Transverse colon (tissue), 4 donors: ENCODE data around the gene METTL24. TPM values are rescaled to one million over a fixed set of nuclear protein-coding genes. Genes with fewer than 3 reads are reported as not detected.

Source experiments
- DNase-seq: peaks from one replicate; pipeline ENCODE4 v3.0.0-alpha.2; 2019
- H3K27ac ChIP-seq, 4 donors: fragments of 200-600 bp; sonication (generic); 2 replicates each; pipeline ENCODE4 v1.5.1; 2016 to 2018; ENCODE audit warnings: inconsistent platforms in 4 of 4
- H3K27me3 ChIP-seq: fragments of 200-600 bp; sonication (generic); 2 replicates; pipeline ENCODE4 v1.5.1; 2017; ENCODE audit warnings: inconsistent platforms
- H3K36me3 ChIP-seq, 4 donors: fragments of 200-600 bp; sonication (generic); 2 replicates each; pipeline ENCODE4 v1.5.1; 2017 to 2019; ENCODE audit warnings: inconsistent platforms in 4 of 4
- H3K4me1 ChIP-seq, 4 donors: fragments of 200-600 bp; sonication (generic); 2 replicates each; pipeline ENCODE4 v1.5.1; 2017 to 2020; ENCODE audit warnings: inconsistent platforms in 4 of 4
- H3K4me3 ChIP-seq, 4 donors: fragments of 200-600 bp; sonication (generic); 1 replicate in 1 of 4; 2 replicates in 3 of 4; pipeline versions ENCODE4 v1.5.1 to v1.6.1; 2017 to 2019; ENCODE audit warnings: inconsistent platforms in 4 of 4
- H3K9me3 ChIP-seq, 2 donors: fragments of 200-600 bp; sonication (generic); 2 replicates each; pipeline ENCODE4 v1.5.1; 2017 to 2019; ENCODE audit warnings: inconsistent platforms in 2 of 2
- EP300 ChIP-seq: sonication (generic); formaldehyde crosslinking; IDR thresholded peaks from one replicate; pipeline ENCODE4 v1.6.1; 2017; ENCODE audit warnings: antibody characterized with exemption, low read depth
- POLR2A ChIP-seq: fragments of 450-650 bp; IDR thresholded peaks from one replicate; pipeline ENCODE4 v1.6.1; 2016; ENCODE audit warnings: antibody characterized with exemption, mild to moderate bottlenecking, moderate library complexity
- POLR2AphosphoS5 ChIP-seq, 3 donors: sonication (generic); formaldehyde crosslinking; IDR thresholded peaks; one replicate each; pipeline ENCODE4 v1.6.1; 2016; ENCODE audit warnings: antibody characterized with exemption in 3 of 3
- WGBS, 2 donors: methylation state at CpG; one replicate each; pipeline ENCODE4 v1.1.5; 2018; ENCODE audit warnings: low coverage in 1 of 2; 5-methylcytosine and 5-hydroxymethylcytosine counted together
- in situ Hi-C, 4 donors: fragments of 200-750 bp; cut with MboI; loops; one replicate each; pipeline versions ENCODE4 v1.15.0 to v1.15.1; 2017; ENCODE audit warnings: low sequenced_read_pairs in 3 of 4, low pct_ligation_motif_present in 1 of 4, low pct_unique_long_range_greater_than_20kb in 1 of 4
- intact Hi-C: fragments of 100-400 bp; cut with DNase I; formaldehyde crosslinking; loops from one replicate; pipeline ENCODE4 v1.15.1; 2023; ENCODE audit warnings: low total_unique reads
- total RNA-seq, 4 donors: library from RNA; depleted of rRNA; stranded (reverse); fragments of >200 nt; gene quantifications; one replicate each; pipeline ENCODE4 v1.1.0, GENCODE V29; 2016
- TF ChIP-seq, protein P1 (sequence below), 5 experiments: fragments of 200-600 bp in 3 of 5; fragments of 450-650 bp in 2 of 5; sonication (generic) in 3 of 5; IDR thresholded peaks; 1 replicate in 2 of 5; 2 replicates in 3 of 5; pipeline ENCODE4 v1.5.1; 2016 to 2017; ENCODE audit warnings: antibody characterized with exemption in 5 of 5, inconsistent platforms in 3 of 5, mild to moderate bottlenecking in 2 of 5, moderate library complexity in 1 of 5

METTL24 gene
- total RNA-seq, 4 donors from 2014 or later, result 1.4 to 59.9 (median 14.7) TPM

DNA sequence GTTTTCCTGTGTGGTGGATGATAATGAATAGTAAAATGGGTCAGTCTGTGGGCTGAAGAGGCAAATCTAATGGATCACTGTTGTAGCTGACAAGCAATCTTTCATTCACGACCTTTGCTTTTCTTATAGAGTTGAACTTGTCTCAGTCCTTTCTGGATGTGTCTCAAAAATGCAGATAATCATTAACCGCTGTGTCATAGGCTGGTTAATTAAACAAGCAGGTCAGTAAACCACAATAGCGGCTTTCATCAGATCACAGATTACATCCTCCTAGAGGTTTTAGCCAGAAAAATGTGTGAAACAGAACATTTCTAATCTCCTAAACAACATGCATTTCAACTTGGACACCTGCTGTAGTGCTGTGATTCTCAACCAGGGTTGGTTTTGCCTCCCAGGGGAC is 2.5 kb upstream of the METTL24 start:
- in situ Hi-C loops, result no loop called here
- no peaks in the 10 kb centered on the region for H3K36me3 ChIP-seq

DNA sequence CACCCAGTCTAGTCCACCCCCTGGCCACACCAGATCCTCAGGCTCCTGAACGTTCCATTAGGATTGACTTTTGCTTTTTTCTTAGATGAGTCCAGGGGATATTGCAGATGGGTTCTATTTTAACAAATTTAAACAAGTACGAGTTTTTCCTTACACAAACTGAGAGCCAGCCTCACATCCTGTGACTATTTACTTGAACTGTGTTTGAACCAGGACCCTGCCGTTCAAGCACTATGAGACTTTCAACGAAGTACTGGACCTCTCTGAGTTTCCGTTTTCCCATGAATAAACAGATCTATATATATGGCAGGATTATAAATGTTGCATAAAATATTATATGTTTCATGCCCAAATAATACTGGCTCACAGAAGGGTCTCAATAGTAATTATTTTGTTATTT is 1.4 kb upstream of the METTL24 start:
- Histone ChIP-seq H3K27ac (peak overlapping the region; percentile 83 to 93 (median 85)), H3K4me3 (no peak overlapping the region), H3K9me3 (no peaks in the 10 kb centered on the region), H3K27me3 (peaks cover 31% of the 10 kb centered on the region), H3K36me3 (no peaks in the 10 kb centered on the region), H3K4me1 (peaks cover 0 to 23% (median 2%) of the 10 kb centered on the region in 4 donors)
- DNase-seq, result no peak
- 62 to 76% methylated on average over 5 of the region's 5 CpGs for WGBS, 2 donors
- intact Hi-C loops (no loop called here), in situ Hi-C loops (no loop called here)
- TF ChIP-seq, protein P1, sequence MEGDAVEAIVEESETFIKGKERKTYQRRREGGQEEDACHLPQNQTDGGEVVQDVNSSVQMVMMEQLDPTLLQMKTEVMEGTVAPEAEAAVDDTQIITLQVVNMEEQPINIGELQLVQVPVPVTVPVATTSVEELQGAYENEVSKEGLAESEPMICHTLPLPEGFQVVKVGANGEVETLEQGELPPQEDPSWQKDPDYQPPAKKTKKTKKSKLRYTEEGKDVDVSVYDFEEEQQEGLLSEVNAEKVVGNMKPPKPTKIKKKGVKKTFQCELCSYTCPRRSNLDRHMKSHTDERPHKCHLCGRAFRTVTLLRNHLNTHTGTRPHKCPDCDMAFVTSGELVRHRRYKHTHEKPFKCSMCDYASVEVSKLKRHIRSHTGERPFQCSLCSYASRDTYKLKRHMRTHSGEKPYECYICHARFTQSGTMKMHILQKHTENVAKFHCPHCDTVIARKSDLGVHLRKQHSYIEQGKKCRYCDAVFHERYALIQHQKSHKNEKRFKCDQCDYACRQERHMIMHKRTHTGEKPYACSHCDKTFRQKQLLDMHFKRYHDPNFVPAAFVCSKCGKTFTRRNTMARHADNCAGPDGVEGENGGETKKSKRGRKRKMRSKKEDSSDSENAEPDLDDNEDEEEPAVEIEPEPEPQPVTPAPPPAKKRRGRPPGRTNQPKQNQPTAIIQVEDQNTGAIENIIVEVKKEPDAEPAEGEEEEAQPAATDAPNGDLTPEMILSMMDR (IDR thresholded peaks at IDR 0.05), result no peak
- TF ChIP-seq POLR2AphosphoS5 (IDR thresholded peaks at IDR 0.05) (no peak), EP300 (no peak), POLR2A (no peak)

More for the DNA sequence above, 2.5 kb upstream of the METTL24 start:
- TF ChIP-seq, protein P1 (IDR thresholded peaks at IDR 0.05), result no peak
- TF ChIP-seq POLR2A (no peak), EP300 (no peak), POLR2AphosphoS5 (IDR thresholded peaks at IDR 0.05) (no peak)
- H3K4me3 ChIP-seq, result no peak overlapping the region
- DNase-seq, result no peak
- WGBS, 2 donors, result 51 to 57% methylated on average over 3 of the region's 3 CpGs
- peaks cover 31% of the 10 kb centered on the region for H3K27me3 ChIP-seq
- peaks cover 0 to 19% (median 2%) of the 10 kb centered on the region in 4 donors for H3K4me1 ChIP-seq
- no peaks in the 10 kb centered on the region for H3K9me3 ChIP-seq
- intact Hi-C loops, result no loop called here
- no peak overlapping the region for H3K27ac ChIP-seq

DNA sequence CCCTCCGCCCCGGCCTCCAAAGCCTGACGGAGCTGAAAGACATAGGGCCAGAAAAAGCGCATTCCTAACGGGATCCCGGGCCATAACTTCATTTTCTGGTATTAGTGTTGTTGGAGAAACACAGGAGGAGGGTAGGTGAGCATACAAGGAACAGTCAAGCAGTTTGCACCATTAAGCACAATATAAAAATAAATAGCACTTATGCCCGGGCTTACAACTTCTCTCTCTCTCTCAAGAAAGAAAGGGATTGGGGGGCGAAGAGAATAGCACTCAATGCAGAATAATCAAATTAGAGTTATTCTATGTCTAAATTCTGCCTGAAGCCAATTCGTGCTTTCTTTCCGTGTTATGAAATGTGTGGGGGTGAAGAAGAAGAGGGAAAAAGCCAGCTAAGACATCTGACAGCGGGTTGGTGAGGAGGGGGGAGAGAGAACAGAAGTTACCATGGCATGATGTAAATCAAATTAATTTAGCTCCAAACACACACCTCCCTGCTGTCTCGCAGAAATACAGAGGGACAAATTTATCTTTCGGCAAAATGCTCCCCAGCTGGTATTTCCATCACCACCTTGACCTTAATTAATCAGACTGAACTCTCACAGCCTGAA is 508 bp upstream of the METTL24 start:
- H3K4me3 ChIP-seq, result peak overlapping the region; percentile 38 to 61 (median 48)
- no peaks in the 10 kb centered on the region for H3K9me3 ChIP-seq
- no peak for DNase-seq
- TF ChIP-seq POLR2A (no peak), POLR2AphosphoS5 (IDR thresholded peaks at IDR 0.05) (no peak), EP300 (no peak)
- TF ChIP-seq, protein P1 (IDR thresholded peaks at IDR 0.05), result no peak
- H3K27ac ChIP-seq, result peak overlapping the region; percentile 83 to 93 (median 85)
- H3K36me3 ChIP-seq, result no peaks in the 10 kb centered on the region
- in situ Hi-C loops (no loop called here), intact Hi-C loops (no loop called here)
- peaks cover 31% of the 10 kb centered on the region for H3K27me3 ChIP-seq
- WGBS, 2 donors, result 38 to 41% methylated on average over 8 to 13 of the region's 13 CpGs
- H3K4me1 ChIP-seq, result peaks cover 0 to 25% (median 2%) of the 10 kb centered on the region in 4 donors

DNA sequence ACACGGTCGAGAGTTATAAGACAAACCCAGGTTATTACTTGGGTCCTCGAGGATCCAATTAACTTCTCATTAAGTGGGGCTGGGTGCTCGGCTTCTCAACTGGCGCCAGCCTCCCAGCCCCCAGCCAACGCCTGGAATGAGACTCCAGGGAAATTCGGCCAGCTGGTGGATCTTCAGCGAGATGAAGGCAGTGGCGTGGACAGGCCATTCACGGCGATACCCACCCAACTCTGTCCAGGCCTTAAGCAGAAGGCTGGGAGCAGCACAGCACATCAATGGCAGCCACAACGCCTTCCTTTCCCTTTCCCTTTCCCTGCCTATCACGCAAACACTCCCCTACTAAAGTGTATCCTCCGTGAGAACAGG is 868 bp downstream of the METTL24 start:
- in situ Hi-C loops, result no loop called here

More for the DNA sequence above, 868 bp downstream of the METTL24 start:
- WGBS, 2 donors, result 49 to 54% methylated on average over 3 to 14 of the region's 14 CpGs
- no peak for DNase-seq
- H3K4me3 ChIP-seq, result peak overlapping the region; percentile 46 to 61 (median 49)
- no peaks in the 10 kb centered on the region for H3K9me3 ChIP-seq
- peaks cover 0 to 26% (median 2%) of the 10 kb centered on the region in 4 donors for H3K4me1 ChIP-seq
- intact Hi-C loops, result no loop called here
- TF ChIP-seq, protein P1 (IDR thresholded peaks at IDR 0.05), result no peak
- TF ChIP-seq POLR2A (no peak), POLR2AphosphoS5 (IDR thresholded peaks at IDR 0.05) (no peak), EP300 (no peak)
- peaks cover 31% of the 10 kb centered on the region for H3K27me3 ChIP-seq
- peak overlapping the region; percentile 83 to 93 (median 85) for H3K27ac ChIP-seq
- H3K36me3 ChIP-seq, result no peaks in the 10 kb centered on the region
